Measurements from ENCODE around the gene TBC1D5.
"Not testable (repeated sequence)": the region's sequence is repeated elsewhere in the genome, so short reads cannot be mapped to it uniquely, and the experiment has no call there.

Gene TBC1D5

DNA sequence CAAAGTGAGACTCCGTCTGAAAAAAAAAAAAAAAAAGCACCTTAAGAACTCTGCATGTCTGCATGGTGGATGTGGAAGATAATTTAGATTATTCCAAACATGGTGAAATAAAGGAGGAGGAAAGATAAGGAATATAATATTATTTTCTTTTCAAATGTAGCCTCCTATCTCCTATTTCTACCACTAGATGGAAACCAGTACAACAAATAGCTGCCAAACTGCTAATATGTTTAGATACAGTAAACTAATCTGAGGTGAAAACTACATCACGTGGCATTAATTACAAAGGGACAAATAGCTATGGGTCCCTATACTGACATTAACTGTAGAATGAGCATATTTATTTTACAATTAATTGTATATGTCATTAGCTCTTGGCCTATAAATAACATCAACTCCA is 197.8 kb downstream of the TBC1D5 start:
- DNase-seq, result no peak

DNA sequence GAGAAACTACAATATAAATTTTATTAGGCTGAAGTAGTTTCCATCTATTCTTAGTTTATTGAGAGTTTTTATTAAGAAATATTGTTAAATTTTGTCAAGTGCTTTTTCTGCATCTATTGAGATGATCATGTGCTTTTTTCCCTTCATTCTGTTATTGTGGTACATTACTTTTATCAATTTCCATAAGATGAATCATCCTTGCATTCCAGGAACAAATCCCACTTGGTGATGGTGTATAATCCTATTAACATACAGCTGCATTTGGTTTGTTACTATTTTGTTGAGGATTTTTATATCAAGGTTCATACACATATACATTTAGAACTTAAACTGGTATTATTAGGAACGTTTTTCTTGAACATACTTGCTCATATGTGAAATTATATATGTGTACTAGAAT is 199.8 kb downstream of the TBC1D5 start:
- peak; percentile 23 for DNase-seq

DNA sequence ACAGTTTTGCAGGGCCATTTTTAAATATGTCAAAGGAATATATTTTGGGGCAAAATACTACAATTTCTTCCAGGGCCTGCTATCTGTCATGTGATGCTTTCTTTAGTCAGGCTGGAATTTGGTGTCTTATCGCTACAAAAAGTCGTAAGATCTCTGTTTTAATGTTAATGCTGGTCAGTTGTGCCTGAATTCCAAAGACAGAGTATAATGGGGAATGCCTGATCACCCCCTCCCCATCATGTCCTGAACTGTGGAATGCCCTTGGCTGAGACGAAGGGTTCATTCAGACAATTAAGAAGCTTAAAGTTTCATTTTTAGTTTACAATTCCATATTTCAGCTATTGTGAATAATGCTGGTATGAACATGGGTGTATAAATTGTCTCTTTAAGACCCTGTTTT is 203.0 kb downstream of the TBC1D5 start:
- no peak for DNase-seq

DNA sequence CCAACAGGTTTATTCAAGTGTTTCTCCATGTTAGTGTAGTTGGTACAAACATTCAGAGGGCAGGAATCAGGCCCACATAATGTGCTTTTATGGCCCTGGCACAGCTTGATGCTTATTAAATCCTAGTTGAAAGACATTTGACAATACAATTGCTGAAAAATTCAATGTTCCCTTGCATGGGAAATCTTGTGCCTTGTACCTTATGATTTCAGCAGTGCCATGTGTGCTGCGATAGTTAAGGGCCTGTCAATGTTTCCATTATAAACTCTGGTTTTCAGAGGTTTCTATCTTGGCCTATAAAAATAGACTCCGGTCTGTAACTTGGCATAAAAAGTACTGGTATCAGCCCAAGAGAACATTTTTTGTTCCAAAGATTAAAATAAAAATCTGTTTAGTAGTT is 207.2 kb downstream of the TBC1D5 start:
- DNase-seq, result no peak

DNA sequence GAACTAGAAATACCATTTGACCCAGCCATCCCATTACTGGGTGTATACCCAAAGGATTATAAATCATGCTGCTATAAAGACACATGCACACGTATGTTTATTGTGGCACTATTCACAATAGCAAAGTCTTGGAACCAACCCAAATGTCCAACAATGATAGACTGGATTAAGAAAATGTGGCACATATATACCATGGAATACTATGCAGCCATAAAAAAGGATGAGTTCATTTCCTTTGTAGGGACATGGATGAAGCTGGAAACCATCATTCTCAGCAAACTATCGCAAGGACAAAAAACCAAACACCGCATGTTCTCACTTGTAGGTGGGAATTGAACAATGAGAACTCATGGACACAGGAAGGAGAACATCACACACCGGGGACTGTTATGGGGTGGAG is 210.0 kb downstream of the TBC1D5 start:
- not testable (repeated sequence) for DNase-seq

DNA sequence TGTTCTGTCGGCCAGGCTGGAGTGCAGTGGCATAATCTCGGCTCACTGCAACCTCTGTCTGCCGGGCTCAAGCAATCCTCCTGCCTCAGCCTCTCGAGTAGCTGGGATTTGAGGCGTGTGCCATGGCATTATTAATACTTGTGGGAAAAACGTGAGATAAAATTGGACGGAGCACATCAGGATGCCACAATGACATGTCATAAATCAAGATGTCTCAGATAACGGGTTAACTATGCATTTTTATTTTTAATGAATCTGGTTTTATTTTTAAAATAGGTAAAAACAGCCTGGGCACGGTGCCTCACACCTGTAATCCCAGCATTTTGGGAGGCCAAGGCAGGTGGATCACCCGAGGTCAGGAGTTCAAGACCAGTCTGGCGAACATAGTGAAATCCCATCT is 212.8 kb downstream of the TBC1D5 start:
- no peak for DNase-seq

DNA sequence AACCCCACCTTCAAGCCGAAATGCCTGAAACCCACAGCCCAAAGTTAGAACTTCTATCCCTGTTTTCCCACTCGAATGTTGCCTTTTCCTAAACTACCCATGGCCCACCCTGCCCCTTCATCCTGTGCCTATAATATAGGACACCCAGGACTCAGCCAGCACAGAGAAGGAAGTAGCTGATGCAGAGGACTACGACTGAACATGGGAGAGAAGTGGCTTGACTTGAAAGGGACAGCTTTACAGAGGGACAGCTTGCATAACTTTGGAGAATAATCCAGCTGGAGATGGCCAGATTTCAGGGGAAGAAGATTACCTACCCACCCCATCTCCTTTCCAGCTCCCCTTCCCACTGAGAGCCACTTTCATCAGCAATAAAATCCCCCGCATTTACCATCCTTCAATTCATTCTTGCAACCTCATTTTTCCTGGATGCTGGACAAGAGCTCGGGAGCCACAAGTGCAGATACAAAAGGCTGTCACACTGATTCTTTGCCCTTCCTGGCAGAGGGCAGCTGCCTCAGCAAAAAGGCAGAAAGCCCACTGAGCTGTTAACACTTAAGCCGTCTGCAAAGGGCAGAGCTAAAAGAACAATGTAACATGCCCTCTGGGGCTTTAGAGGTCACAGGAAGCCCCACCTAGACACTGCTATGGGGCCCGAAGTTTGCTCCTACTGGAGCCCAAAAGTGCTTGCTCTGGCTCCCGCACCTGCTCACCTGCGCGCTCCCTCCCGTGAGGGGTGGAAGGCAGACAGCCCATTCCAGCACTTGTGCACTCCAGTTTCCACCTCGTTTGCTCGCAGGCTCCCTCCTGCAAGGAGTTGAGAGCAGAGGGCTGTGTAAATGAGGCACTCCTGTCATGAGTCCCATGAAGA is 224.0 kb downstream of the TBC1D5 start:
- DNase-seq, result no peak

DNA sequence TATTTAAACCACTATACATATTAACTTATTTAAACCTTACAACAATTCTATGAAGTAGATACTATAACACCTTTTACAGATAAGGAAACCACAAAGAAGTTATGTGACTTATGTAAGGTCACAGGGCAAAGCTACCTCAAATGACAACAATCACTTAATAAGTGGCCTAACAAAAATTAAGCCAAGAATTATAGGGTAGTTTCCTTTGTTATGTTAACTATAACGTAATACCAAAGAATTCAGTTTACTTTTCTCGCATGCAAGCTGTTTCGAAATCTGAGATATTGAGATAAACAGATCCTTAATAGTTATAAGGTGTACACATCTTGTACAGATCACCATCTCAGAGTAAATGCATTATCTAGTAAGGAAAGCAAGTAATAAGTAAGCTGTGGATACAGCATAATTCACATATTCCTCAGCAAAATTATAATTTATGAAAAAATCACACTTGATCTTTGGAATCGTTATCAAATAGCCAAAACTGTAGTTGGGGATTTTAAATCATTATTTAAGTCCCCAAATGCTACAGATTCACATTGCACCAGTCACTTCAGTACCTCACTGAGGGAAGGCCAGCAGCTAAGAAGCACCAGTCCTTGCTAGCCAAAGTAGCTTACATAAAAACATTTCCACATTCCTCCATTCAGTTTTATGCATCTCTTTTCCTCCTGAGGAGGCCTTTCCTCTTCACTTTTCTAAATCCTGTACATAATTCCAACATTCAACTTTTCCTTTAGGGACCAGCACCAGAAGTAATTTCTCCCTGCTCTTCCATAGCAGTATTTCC is 226.8 kb downstream of the TBC1D5 start:
- no peak for DNase-seq

DNA sequence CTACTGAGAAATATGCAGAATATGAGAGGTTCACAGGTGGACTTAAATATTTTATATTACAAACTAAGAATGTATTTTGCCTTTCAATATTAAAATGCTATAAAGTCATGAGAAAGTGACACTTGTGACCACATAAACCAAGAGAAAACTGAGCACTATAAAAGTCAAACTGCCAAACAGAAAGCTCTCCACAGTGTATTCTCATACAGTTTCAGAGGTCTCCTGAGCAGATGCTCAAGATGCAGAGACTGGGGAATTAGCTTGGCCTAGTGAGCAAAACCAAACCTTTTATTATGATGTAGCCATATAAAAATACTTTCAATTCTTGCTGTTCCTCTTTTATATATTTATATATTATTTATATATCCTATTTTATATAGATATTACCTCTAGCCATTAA is 227.8 kb downstream of the TBC1D5 start:
- no peak for DNase-seq

DNA sequence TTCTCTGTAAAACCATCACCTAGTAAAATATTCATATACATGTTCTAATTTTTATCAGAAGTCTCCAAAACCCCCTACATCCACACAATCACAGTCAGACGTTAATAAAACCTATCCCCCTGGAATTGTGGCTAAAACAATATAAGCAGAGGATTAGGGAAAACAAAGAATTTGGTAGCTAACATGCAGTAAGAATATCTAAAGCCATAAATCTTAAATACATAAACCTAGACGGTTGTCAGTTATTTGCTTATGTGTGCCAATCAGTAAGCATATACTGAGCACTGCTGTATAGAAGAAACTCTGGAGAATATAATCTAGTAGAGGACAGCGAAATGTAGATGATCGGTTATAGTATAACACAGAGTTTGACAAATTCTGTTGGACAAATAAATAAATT is 232.2 kb downstream of the TBC1D5 start:
- DNase-seq, result no peak

DNA sequence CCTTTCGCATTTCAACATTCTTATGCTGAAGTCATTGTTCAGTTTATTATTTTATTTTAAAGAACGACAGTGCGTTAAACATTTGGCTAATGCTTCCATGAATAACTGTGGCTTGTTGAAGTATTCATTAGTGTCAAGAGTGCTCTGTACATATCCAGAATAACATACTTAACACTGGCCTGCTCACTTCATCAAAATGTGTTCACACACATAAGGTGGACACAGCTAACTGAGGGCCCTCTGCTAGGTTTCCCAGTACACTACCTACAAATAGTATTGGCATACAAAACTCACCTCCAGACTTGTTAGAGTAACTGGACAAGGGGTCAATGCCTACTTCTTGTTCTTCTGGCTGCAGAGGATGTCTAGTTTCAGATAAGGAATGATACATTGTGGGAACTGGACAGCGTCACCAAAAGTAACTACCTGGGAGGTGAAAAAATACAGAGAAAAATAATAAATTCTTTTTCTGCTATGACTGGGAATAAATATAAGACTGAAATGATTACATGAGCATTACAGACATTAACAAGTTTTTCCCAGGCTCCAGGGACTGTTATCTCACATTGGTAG is 234.2 kb downstream of the TBC1D5 start:
- DNase-seq, result no peak

DNA sequence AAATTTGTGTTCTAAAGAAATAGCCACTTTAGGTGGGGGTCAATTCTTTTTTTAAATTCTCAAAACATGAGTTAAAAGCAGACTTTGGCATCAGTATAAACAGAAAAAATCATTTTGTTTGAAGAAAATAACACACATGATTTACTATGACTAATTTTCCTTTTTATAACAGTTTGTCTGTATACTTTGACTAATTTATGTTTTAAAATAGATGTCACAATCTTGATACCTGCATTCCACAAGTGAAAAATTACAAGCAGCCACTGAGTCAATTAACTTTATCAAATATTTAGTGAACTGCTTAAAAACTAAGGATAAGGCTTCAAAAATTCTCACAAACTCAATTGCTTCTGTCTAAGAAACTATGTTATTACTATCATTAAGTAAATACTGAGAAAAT is 235.0 kb downstream of the TBC1D5 start:
- no peak for DNase-seq

DNA sequence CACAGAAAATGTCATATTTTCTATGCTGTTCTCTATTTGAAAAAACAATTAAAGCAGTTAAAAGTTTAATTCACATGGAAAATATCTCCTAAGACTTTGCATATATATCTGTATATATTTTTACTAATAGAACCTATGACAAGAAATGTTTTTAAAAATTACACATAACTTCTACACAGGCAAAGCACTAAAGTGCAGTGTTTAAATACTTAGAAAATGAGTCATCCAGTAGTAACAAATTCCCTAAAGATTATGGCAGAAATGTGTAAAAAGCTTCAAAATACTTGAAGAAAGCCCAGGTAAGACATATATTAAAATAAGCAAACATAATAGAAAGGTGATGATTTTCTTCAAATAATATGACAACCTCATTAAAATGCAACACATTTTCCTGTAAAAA is 236.6 kb downstream of the TBC1D5 start:
- DNase-seq, result peak; percentile 31

DNA sequence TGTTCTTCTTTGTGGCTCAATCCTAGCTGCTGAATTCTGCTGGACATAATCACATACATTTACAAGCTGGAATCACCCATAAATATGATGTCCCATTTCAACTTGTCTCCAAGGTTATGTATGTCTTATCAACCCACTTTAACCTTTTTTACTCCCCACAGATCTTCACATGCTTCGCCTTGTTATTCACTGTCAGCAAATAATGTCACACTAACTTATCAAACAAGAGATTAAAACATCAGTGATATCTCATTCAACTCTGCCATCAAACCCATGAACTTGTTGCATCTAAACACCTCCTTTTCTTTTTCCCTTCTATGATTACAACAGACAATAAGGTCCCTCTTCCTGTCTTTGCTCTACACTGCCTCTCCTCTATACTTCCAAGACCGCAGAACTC is 240.7 kb downstream of the TBC1D5 start:
- no peak for DNase-seq

DNA sequence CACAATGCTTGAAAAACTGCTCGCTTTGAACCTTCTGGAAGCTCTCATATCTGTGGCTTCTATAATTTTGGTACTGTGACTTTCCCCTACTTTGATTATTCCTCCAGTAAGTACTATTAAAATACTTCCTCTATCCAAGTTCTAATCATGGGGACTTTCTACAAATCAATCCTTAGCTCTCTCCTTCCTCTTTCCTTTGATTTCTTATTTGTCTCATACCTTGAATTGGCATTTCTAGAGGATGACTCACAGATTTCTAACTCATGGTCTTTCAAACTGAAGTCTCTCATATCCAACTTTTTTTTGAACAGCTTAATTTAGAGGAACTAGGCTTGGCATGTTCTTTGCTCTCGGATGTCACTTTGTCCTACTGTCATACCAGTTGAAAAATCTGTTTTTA is 241.8 kb downstream of the TBC1D5 start:
- no peak for DNase-seq

DNA sequence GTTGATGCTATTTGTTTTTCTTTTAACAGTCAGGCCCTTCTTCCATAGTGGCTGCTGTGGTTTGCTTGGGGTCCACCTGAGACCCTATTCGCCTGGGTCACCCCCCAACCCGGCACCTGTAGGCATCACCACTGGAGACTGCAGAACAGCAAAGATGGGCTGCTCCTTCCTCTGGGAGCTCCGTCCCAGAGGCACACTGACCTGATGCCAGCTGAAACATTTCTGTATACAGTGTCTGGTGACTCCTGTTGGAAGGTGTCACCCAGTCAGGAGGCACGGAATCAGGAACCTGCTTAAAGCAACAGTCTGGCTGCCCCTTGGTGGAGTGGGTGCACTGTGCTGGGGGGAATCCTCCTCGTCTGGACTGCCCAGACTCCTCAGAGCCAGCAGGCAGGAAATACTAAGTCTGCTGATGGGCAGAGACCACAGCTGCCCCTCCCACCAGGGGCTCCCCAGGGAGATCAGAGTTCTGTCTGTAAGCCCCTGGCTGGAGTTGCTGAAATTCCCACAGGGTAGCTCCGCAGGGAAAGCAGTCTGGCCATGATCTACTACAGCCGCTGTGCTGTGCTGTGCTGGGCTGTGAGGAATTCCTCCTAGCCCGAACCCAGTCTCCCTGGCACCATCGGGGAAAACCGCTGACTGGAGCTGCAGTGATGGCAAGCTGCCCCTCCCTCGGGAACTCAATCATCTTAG is 248.2 kb downstream of the TBC1D5 start:
- DNase-seq, result peak; percentile 68

DNA sequence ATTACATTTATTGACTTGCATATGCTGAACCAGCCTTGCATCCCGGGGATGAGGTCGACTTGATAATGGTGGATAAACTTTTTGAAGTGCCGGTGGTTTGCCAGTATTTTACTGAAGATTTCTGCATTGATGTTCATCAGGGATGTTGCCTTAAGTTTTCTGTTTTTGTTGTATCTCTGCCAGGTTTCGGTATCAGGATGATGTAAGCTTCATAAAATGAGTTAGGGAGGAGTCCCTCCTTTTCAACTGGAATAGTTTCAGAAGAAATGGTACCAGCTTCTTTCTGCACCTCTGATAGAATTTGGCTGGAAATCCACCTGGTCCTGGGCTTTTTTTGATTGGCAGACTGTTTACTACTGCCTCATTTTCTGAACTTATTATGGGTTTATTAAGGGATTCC is 250.8 kb downstream of the TBC1D5 start:
- DNase-seq, result peak; percentile 73

DNA sequence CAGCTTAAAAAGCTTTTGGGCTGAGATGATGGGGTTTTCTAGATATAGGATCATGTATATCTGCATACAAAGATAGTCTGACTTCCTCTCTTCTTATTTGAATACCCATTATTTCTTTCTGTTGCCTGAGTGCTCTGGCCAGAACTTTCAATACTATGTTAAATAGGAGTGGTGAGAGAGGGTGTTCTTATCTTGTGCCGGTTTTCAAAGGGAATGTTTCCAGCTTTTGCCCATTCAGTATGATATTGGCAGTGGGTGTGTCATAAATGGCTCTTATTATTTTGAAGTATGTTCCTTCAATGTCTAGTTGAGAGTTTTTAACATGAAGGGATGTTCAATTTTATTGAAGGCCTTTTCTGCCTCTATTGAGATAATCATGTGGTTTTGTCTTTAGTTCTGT is 251.2 kb downstream of the TBC1D5 start:
- not testable (repeated sequence) for DNase-seq

DNA sequence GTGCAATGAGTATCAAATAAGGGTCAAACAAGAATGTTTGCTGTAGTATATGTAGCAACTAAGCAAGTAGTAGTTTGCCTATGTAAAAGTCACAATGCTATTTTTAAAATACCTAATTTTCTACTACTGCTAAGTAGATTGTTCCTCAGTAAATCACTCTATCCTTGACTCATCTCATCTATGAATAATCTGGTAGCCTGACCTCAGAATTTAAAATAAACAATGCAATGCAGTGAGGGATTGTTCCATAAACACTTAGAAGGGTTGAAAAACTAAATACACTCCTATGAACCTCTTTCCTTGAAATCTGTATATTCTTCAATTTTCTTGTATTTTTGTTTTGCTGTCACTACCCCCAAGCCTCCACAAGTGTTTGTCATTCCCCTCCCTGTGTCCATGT is 253.3 kb downstream of the TBC1D5 start:
- peak; percentile 23 for DNase-seq

DNA sequence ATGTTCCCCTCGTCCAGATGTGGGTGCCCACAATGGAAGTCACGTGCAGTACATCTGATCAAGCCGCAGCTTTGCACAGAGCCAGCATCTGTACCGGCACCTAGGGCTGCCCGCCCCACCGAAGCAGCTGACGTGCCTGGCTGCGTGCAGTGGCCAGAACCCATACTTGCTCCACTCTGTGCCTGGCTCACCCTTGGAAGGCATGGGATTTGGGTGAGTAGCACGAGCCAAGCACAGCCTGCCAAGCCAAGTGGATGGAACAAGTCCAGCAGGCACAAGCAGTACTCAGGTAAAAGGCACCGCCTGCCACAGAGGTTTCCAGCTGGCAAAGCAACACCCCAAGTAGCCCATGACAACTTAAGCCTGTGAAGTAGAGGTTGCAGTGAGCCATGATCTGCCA is 261.3 kb downstream of the TBC1D5 start:
- DNase-seq, result no peak

DNA sequence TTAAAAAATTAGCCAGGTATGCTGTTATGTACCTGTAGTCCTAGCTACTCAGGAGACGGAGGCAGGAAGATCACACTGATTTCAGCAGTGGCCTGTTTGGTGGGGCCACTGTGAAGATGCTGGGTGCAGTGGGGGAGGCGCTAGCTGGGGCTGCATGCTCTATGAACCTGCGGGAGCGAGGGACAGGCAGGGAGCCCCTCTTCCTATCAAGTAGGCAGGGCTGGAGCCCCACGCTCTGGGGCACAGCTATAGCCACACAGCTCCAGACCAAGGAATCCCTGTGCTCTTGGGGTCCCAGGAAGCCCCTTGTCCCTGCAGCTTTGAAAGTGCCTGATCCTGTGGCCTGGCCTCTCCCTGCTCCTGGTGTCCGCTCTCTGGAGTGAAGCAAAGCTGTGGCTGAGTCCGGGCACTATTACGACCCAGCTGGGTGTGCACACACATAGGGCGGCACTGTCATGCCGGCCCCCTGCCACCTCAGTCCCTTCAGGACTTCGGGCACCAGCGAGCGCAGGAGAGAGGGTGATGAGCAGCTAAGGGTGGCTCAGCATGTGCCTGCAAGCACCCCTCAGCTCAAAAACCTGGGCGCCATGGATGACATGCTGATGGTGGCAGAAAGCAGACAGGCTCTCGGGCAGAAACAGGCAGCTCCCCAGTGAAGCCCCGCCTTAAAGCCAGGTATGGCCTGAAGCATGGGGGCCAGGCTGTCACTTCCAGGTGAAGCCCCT is 262.6 kb downstream of the TBC1D5 start:
- no peak for DNase-seq

DNA sequence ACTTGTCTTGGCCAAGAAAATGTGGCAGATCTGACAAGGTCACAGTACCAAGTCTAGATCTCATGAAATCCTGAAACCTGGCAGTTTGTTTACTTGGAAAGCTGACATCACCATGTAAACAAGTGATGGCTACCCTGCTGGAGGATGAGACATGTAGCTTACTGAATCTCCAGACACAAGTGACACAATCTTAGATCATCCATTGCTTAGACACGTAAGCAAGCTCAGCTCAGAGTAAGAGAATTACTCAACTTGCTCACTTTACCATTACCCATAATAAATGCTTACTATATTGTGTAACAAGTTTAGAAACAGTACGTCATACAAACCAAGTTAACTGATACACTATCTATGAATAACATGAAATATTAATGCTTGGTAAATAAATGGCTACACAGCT is 263.8 kb downstream of the TBC1D5 start:
- peak; percentile 34 for DNase-seq
